Stimulated activated naive CD4-positive, alpha-beta T cell treated with Interleukin-2 at 50 U/mL for 16 hours (primary cell): ENCODE data around the gene NTM.
"Not testable (repeated sequence)": the region's sequence is repeated elsewhere in the genome, so short reads cannot be mapped to it uniquely, and the experiment has no call there.

ENCODE experiments used
- DNase-seq: peaks from one replicate; lab custom pipeline; 2025; lab: John Stamatoyannopoulos, UW

NTM gene

DNA sequence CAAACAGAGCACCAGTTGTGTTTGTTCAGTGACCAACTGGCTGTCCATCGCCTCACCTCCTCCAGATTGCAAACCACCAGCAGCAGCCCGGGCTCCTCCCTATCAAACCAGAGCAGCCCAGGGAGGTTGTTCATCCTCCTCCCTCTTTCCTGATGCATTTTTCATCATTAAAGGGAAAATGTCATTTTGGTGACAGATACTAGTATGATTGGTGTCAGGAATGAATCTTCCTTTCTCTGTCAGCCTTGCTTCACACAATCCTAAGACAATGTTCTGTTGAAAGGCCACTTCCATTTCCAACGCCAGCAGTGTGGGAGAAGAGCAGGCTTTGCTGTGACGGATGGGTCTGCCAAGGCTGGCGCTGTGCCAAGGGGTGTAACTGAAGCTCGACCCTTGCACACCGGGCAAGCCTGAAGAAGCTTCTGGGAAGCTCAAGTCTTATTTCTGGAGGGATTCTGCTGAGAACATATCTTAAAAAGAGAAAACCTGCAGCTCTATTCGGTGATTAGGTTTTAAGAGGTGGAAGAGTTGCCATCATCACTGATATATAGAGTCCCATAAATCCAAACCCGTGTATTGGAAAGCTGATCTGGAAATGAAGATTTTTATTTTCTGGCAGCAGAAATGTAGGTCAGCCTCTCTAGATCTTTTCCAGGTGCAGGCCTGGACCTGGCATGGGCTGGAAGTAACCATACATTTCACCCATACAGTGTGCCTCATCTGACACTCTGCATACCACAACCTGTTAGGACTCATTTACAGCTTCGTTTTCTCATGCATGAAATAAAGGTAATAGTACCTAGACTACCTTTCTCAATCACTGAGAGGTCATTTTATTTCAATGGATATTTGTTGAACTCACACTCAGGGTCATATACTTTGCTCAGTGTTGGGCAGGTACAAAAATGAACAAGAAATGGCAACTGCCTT lies 524.5 kb downstream of the NTM start:
- DNase-seq, result no peak

DNA sequence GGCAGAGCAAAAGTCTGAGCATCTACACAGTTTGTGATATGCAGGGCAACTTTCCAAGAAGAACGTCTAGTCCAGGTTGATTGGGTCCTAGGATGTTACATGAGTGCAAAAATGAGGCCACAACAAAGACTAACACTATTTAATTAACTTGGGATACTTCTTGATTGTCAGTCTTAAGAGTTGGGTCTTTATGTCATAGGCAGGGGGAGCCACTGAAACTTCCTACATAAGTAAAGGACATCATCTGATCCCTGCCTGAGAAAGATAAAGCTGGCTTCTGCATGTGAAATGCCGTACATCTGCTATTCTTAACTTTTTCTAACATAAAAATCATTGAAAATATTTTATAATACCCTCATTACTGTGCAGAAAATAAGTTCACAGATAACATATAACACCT lies 525.5 kb downstream of the NTM start:
- no peak for DNase-seq

- no peak for DNase-seq
These were observed 526.7 kb downstream of the NTM start for GRCh38 chr11:131896978-131897615.

DNA sequence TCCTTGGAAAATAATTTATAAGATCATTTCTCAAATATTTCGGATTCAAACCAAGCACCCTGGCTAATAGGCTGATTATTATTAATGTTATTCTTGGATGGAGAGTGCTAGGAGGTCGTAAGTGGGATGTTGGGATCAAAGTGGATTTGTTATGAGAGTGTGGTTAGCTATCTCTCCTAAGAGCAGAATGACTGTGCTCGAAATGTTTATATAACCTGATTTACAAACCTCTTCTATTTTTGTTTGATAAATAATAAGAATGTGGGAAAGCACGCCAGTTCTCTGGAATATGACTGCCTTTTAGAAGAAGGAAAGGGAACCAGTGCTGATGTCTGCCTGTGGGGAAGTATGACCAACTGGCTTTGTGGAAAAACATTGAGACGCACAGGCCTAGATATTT lies 527.5 kb downstream of the NTM start:
- DNase-seq, result no peak

GRCh38 chr11:131898949-131899348 lies 528.5 kb downstream of the NTM start:
- no peak for DNase-seq

- no peak for DNase-seq
These were observed 529.6 kb downstream of the NTM start for GRCh38 chr11:131899950-131900580.

GRCh38 chr11:131902421-131902820 lies 532.0 kb downstream of the NTM start:
- no peak for DNase-seq

- no peak for DNase-seq
These were observed 532.7 kb downstream of the NTM start for GRCh38 chr11:131903074-131903473.

DNA sequence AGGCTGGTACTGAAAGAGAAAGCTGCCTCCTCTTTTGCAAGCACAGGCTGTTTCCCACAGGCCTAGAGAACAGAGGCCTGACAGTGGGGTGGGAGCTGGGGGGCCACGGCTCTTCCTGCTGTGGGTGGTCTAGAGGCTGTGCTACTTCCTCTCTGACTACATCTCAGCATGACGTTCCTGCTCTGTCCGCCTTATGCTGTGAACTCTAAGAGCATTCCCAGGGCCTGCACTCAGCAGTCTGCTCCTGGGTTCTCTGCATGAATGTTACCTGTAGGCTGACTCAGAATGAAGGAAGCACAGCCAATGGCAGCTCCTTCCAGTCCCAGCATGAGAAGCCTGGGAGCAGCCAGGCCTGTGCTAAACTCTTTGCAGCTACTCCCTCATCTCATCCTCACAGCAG lies 534.3 kb downstream of the NTM start:
- DNase-seq, result no peak

DNA sequence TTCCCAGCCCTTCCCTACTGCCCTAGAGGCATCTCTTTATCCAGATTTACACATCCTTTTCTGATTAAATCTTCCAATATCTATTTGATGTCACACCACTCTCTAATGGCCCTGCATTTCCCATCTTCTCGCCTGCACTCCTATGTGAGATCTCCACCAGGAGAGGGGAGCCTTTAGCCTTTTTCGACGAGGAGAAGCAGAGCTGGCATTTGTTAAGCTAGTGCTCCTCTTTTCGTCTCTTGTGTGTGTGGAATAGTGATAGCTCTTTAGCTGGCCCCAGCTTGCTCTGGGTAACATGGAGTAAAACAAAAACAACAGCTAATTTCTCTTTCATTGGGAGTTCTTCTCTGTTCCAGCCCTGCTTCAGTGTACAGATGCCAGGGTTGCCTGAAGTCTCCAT lies 536.5 kb downstream of the NTM start:
- DNase-seq, result no peak

DNA sequence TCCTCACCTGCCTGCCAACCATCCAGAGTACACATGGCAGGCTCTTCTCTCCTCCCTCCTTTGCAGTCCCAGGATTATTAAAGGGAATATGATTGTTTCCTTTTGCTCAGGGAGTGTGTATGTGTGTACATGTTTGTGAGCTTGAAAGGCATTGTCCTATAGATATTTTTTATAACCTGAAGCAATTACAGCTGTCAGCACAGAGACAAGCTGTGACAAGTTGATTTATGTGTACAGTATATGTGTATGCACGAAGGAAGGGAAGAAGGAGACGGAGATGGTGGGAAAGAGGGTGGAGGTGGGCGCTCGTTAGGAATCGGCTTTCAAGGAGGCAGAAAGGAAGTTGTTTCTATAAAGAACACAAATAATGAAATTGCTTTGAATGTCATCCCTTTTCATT lies 537.0 kb downstream of the NTM start:
- no peak for DNase-seq

DNA sequence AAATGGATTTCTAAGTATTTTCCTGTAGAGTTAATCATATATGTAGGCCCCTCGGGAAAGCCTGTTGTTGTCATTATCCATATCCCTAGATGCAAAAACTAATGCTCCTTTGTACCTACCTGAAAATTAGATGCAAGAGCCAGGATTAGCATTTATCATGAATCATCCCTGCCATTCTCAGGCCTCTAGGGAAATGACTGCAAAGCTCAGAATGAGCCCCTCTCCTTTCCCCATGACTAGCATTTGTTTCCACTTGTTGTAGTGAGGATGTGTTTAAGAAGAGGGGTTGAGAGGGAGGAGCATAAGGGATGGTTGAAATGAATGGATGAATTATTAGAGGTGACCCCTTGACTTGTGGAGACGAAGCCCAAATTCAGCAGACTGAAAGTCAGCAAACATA lies 537.9 kb downstream of the NTM start:
- DNase-seq, result no peak

GRCh38 chr11:131909426-131910177 lies 539.2 kb downstream of the NTM start:
- no peak for DNase-seq

DNA sequence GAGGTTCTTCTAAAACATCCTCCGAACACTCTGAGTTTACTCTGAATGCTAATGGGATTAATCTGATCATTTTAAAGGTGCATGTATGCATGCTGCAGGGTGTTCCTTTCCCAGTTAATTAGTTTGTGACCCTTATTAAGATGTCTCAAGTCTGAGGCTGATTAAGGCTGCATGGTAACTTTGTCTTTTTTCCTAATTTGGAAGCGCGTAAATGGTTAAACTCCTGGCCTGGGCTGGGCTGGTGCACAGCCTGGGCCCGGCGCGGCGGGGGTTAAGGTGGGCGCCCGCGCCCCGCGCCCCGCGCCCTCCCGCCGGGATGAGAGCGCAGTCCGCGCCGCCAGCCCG lies 539.7 kb downstream of the NTM start:
- DNase-seq, result no peak

DNA sequence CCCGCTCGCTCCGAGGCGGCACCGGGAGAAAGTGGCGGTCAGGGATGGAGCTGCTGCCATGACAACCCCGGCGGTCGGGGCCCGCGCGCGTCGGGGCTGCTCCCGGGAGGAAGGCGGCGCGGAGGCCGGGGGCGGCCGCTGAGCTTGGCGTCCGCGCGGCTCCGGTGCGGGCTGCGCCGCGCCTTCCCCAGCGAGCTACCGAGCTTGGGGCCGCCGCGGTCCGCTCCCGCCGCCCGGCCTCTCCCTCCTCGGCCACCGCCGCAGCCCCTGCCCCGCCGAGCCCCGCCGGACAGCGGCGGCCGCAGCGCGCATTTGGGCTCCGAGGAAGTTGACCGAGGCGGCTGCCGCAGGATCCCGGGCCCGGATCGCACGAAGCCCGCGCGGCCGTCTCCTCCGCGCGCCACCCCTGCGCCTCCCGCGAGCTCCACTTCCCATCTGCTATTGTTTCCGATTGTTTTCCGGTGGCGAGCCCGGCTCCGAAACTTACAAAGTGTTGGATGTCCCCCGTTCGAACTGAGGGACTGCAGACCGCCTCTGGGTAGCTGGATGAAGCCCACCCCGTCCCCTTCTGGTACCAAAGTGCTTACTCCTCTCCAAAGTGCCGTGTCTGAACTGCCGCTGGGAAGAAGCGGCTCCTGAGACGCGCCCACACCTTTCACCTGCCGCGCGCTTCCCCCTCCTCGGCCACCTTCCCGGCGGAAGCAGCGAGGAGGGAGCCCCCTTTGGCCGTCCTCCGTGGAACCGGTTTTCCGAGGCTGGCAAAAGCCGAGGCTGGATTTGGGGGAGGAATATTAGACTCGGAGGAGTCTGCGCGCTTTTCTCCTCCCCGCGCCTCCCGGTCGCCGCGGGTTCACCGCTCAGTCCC lies 540.3 kb downstream of the NTM start:
- no peak for DNase-seq

DNA sequence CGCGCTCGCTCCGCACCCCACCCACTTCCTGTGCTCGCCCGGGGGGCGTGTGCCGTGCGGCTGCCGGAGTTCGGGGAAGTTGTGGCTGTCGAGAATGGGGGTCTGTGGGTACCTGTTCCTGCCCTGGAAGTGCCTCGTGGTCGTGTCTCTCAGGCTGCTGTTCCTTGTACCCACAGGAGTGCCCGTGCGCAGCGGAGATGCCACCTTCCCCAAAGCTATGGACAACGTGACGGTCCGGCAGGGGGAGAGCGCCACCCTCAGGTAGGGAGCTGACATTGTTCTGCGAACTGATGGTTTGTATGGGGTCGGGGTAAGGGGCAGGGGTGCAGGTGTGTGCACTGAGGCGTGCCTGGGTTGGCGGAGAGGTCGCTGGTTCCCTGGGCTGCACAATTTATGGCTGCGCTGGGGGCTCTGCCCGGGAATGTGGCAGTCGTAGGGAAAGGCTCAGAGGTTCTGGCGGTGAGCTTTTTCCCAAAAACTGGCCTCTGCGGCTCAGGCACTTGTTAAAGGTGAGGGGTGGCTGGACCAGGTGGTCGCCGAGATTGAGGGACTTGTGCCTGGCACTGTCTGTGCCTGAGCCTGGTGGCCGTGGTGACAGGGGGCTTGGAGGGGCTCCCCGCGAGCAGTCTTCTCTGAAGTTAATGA lies 541.1 kb downstream of the NTM start:
- not testable (repeated sequence) for DNase-seq

DNA sequence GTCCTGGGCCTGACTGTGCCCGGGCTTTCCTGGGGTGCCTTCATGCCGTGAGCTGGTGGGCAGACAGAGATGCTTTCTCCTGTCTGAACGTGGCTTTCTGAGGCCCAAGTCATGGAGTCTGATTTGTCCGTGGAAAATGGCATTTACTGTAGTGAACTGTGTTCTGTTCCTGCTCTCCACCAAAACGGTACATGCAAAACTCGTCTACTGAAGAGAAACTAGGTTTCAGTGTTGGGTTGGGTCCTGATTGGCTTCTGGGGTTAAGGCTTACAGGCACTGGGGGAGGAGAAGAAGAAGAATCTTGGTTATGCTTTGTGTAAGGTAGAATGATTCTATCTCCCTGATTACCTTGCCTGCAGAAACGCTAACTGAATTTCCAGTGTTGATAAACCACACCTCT lies 541.7 kb downstream of the NTM start:
- DNase-seq, result no peak

DNA sequence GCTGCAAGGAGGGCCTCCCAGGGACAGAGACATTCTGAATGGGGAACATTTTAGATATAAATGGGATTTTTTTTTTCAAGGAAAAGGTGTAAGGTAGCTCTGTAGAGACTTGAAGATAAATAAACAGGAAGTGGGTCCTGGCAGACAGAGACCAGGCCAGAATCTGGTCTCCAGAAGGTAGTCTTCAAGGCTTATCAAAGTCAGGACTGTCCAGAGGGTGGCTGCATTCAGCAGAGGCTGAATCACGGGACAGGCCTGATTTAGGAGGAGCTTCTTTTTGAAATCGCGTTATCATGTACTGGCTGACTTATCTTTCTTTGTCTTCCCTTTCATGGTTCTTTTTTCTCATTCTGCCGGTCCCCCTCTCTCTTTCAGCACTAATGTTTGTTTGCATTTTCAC lies 542.9 kb downstream of the NTM start:
- DNase-seq, result no peak

DNA sequence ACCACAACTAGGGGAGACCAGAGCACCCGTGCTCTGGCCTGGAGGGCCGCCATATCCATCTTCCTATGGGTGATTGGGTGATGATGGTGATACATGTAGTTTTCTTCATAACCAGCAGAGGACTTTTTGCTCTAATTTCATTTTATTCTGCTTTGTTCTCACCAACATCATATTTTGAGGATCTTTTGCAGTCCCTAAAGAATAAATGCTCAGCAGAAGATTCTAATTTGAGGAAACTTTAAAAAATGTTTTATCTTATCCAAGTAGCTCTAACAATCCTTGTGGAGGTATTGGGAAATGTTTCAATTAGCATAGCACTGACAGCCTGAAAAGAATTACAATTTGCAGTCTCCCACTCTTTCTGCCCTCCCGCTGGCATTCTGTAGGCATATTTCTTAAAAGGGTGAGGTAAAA lies 544.0 kb downstream of the NTM start:
- no peak for DNase-seq

GRCh38 chr11:131916638-131917037 lies 546.2 kb downstream of the NTM start:
- DNase-seq, result no peak
